ENCODE data around the gene HAS3. TPM values are rescaled to one million over a fixed set of nuclear protein-coding genes. Genes with fewer than 3 reads are reported as not detected.
"Not testable (repeated sequence)": the region's sequence is repeated elsewhere in the genome, so short reads cannot be mapped to it uniquely, and the experiment has no call there.

HAS3 gene
- total RNA-seq, 2 donors from 2014 or later, result 0.11 to 0.28 TPM

DNA sequence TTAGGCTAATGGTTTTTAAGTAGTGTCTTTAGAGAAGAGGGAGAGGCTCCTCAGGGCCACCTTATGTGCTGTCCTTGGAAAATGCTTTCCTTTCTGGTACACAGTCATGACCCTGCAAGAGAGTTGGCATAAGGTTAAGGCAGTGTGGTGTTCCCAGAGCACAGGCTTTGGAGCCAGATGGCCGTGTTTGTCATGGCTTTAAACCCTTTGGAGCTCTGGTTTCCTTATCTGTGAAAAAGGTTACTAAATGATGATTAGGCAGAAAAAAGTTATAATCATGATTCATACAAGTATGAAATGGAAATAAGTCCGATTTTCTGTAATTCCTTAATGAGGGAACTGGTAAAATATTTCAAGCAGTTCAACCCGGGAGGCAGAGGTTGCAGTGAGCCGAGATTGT is 40.2 kb downstream of the HAS3 start:
- H3K27me3 ChIP-seq, result no peaks in the 10 kb centered on the region
- H3K4me1 ChIP-seq, result no peaks in the 10 kb centered on the region
- TF ChIP-seq, protein P1, sequence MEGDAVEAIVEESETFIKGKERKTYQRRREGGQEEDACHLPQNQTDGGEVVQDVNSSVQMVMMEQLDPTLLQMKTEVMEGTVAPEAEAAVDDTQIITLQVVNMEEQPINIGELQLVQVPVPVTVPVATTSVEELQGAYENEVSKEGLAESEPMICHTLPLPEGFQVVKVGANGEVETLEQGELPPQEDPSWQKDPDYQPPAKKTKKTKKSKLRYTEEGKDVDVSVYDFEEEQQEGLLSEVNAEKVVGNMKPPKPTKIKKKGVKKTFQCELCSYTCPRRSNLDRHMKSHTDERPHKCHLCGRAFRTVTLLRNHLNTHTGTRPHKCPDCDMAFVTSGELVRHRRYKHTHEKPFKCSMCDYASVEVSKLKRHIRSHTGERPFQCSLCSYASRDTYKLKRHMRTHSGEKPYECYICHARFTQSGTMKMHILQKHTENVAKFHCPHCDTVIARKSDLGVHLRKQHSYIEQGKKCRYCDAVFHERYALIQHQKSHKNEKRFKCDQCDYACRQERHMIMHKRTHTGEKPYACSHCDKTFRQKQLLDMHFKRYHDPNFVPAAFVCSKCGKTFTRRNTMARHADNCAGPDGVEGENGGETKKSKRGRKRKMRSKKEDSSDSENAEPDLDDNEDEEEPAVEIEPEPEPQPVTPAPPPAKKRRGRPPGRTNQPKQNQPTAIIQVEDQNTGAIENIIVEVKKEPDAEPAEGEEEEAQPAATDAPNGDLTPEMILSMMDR (IDR thresholded peaks at IDR 0.05), result no peak
- no peak overlapping the region for H3K27ac ChIP-seq
- DNase-seq (ENCODE audit: low spot score), result no peak
- H3K36me3 ChIP-seq, result peaks cover 45% of the 10 kb centered on the region
- no peaks in the 10 kb centered on the region for H3K9me3 ChIP-seq
- H3K4me3 ChIP-seq, result no peak overlapping the region

DNA sequence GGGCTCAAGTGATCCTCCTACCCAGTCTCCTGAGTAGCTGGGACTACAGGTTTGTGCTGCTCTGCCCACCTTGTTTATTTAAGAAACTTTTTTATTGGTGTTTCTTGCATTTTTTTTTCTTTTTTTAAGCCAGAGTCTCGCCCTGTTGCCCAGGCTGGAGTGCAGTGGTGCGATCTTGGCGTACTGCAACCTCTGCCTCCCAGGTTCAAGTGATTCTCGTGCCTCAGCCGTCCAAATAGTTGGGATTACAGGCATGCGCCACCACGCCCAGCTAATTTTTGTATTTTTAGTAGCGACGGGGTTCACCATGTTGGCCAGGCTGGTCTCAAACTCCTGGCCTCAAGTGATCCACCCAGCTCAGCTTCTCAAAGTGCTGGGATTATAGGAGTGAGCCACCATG is 44.2 kb downstream of the HAS3 start:
- not testable (repeated sequence) for H3K4me1 ChIP-seq, H3K27ac ChIP-seq
- H3K36me3 ChIP-seq, result peaks cover 55% of the 10 kb centered on the region

DNA sequence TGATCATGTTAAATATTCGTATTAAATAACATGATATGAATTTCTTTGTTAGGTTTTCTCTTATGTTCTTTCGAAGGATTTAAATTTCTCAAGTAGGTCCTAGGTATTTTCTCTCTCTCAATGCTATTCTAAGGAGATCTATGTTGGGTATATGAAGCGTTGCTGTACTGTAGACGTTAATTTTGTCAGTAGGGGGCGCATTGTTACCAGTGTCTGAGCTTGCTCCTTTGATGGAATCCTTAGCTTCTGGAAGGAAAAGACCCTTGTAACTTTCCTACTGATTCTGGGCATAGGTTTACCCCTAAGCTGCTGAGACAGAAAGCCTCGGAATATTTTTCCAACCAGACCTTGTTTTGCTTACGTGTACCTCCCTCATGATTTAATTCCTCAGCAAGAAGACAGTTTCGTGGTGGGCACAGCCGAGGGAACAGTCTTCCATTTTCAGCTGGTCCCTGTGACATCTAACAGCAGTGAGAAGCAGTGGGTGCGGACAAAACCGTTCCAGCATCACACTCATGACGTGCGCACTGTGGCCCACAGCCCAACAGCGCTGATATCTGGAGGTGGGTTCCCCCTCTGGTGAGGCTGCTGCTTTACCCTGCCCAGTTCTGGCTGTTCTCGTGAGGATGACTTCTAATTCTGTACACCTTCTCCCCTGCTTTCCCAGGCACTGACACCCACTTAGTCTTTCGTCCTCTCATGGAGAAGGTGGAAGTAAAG is 44.9 kb downstream of the HAS3 start:
- DNase-seq (ENCODE audit: low spot score), result no peak
- H3K9me3 ChIP-seq, result no peaks in the 10 kb centered on the region
- TF ChIP-seq, protein P1 (IDR thresholded peaks at IDR 0.05), result peak; percentile 48 to 86
- no peaks in the 10 kb centered on the region for H3K4me1 ChIP-seq
- H3K27me3 ChIP-seq, result no peaks in the 10 kb centered on the region
- H3K4me3 ChIP-seq, result no peak overlapping the region
- H3K27ac ChIP-seq, result no peak overlapping the region
- peaks cover 61% of the 10 kb centered on the region for H3K36me3 ChIP-seq

More for the DNA sequence above, 44.2 kb downstream of the HAS3 start:
- DNase-seq (ENCODE audit: low spot score); H3K9me3 ChIP-seq; H3K27me3 ChIP-seq; H3K4me3 ChIP-seq: not testable (repeated sequence)

DNA sequence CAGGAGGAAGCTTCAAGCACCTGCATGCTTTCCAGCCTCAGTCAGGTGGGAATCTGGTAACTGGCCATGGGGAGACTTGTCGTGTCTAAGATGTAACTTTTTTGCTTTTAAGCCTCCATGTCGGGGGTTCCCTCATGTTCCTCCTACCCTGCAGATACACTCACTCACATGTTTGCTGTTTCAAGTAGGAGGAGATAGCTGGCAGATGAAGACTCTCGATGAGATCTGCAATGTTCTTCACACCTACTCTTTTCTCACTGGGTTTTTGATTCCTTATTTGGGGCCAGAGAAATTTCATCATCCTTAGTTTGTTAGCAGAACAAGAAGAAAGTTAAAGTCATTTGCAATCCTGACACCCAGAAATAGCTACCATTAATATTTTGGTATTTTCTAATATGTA is 51.7 kb downstream of the HAS3 start:
- no peaks in the 10 kb centered on the region for H3K4me1 ChIP-seq
- H3K9me3 ChIP-seq, result no peaks in the 10 kb centered on the region
- peaks cover 76% of the 10 kb centered on the region for H3K36me3 ChIP-seq
- H3K4me3 ChIP-seq, result no peak overlapping the region
- H3K27me3 ChIP-seq, result no peaks in the 10 kb centered on the region
- no peak for DNase-seq (ENCODE audit: low spot score)
- no peak overlapping the region for H3K27ac ChIP-seq
- TF ChIP-seq, protein P1 (IDR thresholded peaks at IDR 0.05), result no peak

DNA sequence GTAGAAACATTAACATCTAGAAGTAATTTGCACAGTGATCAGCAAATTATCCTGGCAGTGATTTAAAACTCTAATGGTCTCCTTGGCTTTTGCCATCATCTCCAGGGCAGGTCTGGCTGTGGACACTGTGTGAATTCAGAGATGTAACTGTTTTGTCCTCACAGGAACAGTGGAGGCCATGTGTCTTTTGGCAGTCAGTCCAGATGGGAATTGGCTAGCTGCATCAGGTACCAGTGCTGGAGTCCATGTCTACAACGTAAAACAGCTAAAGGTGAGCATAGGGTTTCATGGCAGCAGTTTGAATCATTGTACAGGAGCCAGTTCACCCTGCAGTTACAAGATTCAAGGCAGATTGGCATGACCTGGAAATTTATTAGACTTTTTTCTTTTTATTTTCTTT is 54.7 kb downstream of the HAS3 start:
- DNase-seq (ENCODE audit: low spot score), result no peak
- no peak overlapping the region for H3K27ac ChIP-seq
- H3K4me1 ChIP-seq, result no peaks in the 10 kb centered on the region
- H3K9me3 ChIP-seq, result no peaks in the 10 kb centered on the region
- no peak overlapping the region for H3K4me3 ChIP-seq
- TF ChIP-seq, protein P1 (IDR thresholded peaks at IDR 0.05), result no peak
- no peaks in the 10 kb centered on the region for H3K27me3 ChIP-seq
- H3K36me3 ChIP-seq, result peaks cover 69% of the 10 kb centered on the region

DNA sequence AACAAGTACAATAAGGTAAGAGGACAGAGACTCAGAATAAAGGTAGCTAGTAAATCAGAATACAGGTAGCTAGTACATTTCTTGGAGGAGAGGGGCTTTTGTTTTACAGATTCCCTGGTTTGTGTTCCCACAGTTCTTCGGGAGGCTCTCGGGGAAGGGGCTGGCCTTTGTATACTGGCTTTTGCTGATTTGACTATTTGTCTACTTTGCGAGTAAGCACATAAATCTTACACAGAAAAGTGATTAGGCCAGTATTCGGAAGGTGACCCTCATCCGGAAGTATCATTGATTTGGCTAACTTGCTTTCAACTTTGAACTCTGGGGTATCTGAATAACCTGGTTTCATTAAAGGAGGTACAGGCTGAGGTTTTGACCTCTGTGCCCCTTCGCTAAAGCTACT is 60.1 kb downstream of the HAS3 start:
- no peaks in the 10 kb centered on the region for H3K9me3 ChIP-seq
- peaks cover 0 to 14% of the 10 kb centered on the region in 2 donors for H3K4me1 ChIP-seq
- DNase-seq (ENCODE audit: low spot score), result no peak
- TF ChIP-seq, protein P1 (IDR thresholded peaks at IDR 0.05), result no peak
- H3K27me3 ChIP-seq, result no peaks in the 10 kb centered on the region
- H3K36me3 ChIP-seq, result peaks cover 64% of the 10 kb centered on the region
- no peak overlapping the region for H3K27ac ChIP-seq
- H3K4me3 ChIP-seq, result no peak overlapping the region

Data from right atrium auricular region (tissue), 2 donors.